ENCODE data around the gene GRID1. TPM values are rescaled to one million over a fixed set of nuclear protein-coding genes. Genes with fewer than 3 reads are reported as not detected.

Gene GRID1
- polyA plus RNA-seq, 1 experiment = 0.49 TPM

DNA sequence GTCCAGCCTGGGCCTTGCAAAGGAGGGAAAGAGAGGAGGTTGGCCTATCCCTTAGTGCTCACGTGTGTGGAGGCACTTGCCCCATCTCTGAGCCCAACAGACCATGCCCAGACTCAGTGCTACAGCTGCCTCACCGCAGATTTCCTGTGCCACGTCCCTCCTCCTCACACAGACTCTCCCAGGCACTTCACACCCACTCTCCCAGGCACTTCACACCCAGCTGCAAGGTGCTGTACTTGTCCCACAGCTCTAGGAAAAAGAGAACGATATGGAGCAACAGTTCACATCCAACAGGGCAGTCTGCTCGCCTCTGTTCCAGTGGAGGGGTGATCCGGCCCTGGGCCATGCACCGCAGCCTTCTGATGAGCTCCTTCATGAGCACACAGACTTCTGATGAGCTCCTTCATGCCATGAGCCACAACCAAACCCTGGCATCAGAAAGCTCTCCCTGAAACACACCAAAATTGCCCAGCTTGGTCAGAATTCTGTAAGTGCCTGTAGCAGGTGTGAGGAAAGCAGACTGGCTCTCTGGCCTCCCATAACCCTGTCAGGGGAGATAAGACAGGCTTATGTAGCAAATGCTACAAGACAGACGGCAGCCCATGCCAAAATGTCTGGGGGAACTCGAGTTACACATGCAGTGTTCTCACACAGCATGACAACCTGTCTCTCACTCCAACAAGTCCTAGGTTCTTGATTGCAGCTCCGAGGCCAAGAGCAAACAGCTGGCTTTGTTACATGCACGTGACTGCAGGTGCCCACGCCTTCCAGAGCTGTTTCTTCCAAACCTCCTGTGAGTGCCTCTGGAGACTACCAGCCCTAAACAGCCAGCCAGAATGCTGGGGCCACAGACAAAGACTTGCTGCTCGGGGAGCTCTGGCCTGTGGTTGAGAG lies 348.5 kb downstream of the GRID1 start:
- H3K27me3 ChIP-seq (ENCODE audit: control insufficient read depth, insufficient read depth, low read length) = no peaks in the 10 kb centered on the region
- TF ChIP-seq, protein P1, sequence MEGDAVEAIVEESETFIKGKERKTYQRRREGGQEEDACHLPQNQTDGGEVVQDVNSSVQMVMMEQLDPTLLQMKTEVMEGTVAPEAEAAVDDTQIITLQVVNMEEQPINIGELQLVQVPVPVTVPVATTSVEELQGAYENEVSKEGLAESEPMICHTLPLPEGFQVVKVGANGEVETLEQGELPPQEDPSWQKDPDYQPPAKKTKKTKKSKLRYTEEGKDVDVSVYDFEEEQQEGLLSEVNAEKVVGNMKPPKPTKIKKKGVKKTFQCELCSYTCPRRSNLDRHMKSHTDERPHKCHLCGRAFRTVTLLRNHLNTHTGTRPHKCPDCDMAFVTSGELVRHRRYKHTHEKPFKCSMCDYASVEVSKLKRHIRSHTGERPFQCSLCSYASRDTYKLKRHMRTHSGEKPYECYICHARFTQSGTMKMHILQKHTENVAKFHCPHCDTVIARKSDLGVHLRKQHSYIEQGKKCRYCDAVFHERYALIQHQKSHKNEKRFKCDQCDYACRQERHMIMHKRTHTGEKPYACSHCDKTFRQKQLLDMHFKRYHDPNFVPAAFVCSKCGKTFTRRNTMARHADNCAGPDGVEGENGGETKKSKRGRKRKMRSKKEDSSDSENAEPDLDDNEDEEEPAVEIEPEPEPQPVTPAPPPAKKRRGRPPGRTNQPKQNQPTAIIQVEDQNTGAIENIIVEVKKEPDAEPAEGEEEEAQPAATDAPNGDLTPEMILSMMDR (IDR thresholded peaks at IDR 0.05; ENCODE audit: insufficient read depth, low read depth, low read length) = no peak
- ChIA-PET POLR2A (no interaction called here), CTCF (no interaction called here)
- no peaks in the 10 kb centered on the region for H3K36me3 ChIP-seq (ENCODE audit: control insufficient read depth, insufficient read depth, low read length)
- H3K4me3 ChIP-seq (ENCODE audit: low read depth, low read length) = no peak overlapping the region
- no peak for DNase-seq (ENCODE audit: low read depth)

DNA sequence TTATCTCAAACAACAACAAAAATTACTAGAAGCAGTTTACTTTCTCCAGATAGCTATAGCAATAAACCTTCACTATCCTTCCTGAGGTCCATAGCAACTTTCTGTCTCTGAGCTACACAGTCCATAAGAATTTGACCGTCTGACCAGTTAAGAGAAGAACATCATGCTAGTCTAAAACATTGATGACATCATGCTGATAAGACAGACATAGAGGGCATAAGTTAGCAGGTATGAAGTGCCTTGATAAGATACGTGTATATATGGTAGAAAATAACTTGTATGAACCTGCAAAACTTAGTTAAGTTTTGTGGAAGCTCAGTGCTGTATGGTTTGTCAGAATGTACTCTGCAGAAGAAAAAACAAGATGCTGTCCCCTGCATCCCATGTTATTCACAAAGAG lies 353.0 kb downstream of the GRID1 start:
- ChIA-PET CTCF (no interaction called here), POLR2A (no interaction called here)
- no peak overlapping the region for H3K4me3 ChIP-seq (ENCODE audit: low read depth, low read length)
- TF ChIP-seq, protein P1 (IDR thresholded peaks at IDR 0.05; ENCODE audit: insufficient read depth, low read depth, low read length) = no peak
- H3K27me3 ChIP-seq (ENCODE audit: control insufficient read depth, insufficient read depth, low read length) = no peaks in the 10 kb centered on the region
- no peak for DNase-seq (ENCODE audit: low read depth)
- H3K36me3 ChIP-seq (ENCODE audit: control insufficient read depth, insufficient read depth, low read length) = no peaks in the 10 kb centered on the region

DNA sequence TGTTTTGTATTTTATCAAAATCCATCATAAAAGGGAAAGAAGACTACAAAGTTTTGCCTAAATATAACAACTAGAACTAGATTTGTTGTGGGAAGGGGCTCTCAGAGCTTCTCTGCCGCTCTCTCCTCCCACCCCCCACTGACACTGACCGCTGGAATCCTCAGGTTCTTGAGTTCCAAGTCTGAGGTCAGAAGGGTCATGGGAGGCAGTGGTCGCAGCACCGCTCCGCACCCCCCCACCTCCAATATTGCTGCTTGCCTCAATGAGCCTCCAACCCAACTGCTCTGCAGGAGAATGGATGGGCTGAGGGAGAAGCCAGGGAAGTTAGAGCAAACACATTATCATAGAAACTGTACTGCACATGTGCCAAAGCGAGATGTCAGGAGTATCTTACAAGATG lies 359.4 kb downstream of the GRID1 start:
- no peak for DNase-seq (ENCODE audit: low read depth)
- ChIA-PET CTCF (no interaction called here), POLR2A (no interaction called here)
- TF ChIP-seq, protein P1 (IDR thresholded peaks at IDR 0.05; ENCODE audit: insufficient read depth, low read depth, low read length) = no peak
- Histone ChIP-seq H3K27me3 (ENCODE audit: control insufficient read depth, insufficient read depth, low read length) (no peaks in the 10 kb centered on the region), H3K36me3 (ENCODE audit: control insufficient read depth, insufficient read depth, low read length) (no peaks in the 10 kb centered on the region), H3K4me3 (ENCODE audit: low read depth, low read length) (no peak overlapping the region)

DNA sequence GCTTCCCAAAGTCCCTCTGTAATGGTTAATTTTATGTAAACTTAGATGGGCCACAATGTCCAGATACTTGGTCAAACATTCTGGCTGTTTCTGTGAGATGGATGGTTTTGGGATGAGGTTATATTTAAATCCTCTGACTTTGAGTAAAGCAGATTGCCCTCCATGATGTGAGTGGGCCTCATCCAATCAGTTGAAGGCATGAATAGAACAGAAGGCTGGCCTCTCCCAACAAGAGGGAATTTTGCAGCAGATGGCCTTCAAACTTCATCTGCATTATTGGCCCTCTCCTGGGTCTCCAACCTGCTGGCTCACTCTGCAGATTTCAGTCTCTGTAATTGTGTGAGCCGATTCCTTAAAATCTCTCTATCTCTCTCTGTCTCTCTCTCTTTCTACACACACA lies 362.3 kb downstream of the GRID1 start:
- POLR2A ChIA-PET = no interaction called here
- CTCF ChIA-PET = interaction anchor here (2.4 kb wide), 1 partner anchor 9 kb away, joined by 4 read pairs; no protein-coding TSS in a partner anchor
- no peak for DNase-seq (ENCODE audit: low read depth)
- Histone ChIP-seq H3K27me3 (ENCODE audit: control insufficient read depth, insufficient read depth, low read length) (no peaks in the 10 kb centered on the region), H3K36me3 (ENCODE audit: control insufficient read depth, insufficient read depth, low read length) (no peaks in the 10 kb centered on the region), H3K4me3 (ENCODE audit: low read depth, low read length) (no peak overlapping the region)
- TF ChIP-seq, protein P1 (IDR thresholded peaks at IDR 0.05; ENCODE audit: insufficient read depth, low read depth, low read length) = no peak

DNA sequence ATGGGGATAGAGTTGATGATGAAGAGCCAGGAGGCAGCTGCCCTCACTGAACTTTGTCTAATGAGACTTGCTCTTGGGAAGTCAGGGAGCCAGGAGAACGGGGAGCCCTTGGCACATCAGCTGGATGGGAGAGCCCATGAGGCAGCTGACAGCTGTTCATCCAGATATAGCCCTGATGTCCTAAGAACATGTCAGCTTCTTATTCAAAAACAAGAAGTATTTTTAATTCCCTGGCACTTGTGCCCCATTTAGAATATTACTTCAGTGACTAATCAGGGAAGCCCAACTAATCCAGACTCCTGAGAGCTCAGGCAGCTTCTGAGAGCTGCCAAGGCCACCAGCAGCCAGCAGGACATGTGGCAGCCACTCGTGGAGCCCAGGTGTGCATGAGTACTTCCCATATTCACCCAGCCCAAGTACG lies 363.4 kb downstream of the GRID1 start:
- ChIA-PET CTCF (no interaction called here), POLR2A (no interaction called here)
- TF ChIP-seq, protein P1 (IDR thresholded peaks at IDR 0.05; ENCODE audit: insufficient read depth, low read depth, low read length) = no peak

More for the DNA sequence above, 363.4 kb downstream of the GRID1 start:
- H3K36me3 ChIP-seq (ENCODE audit: control insufficient read depth, insufficient read depth, low read length) = no peaks in the 10 kb centered on the region
- no peaks in the 10 kb centered on the region for H3K27me3 ChIP-seq (ENCODE audit: control insufficient read depth, insufficient read depth, low read length)
- DNase-seq (ENCODE audit: low read depth) = no peak
- no peak overlapping the region for H3K4me3 ChIP-seq (ENCODE audit: low read depth, low read length)
